K562 (cell line): ENCODE measurements around the gene JUNB. TPM values are rescaled to one million over a fixed set of nuclear protein-coding genes. Genes with fewer than 3 reads are reported as not detected.

ENCODE experiments used
- ARID4B ChIP-seq: sonication (generic); formaldehyde crosslinking; IDR thresholded peaks from 2 replicates; pipeline ENCODE4 v1.8.0; 2022; ENCODE audit warnings: mild to moderate bottlenecking, missing genetic modification reagents
- CTCF ChIP-seq, 3 experiments: IDR thresholded peaks in 2 of 3; conservative IDR thresholded peaks in 1 of 3; 2 replicates each; pipeline ENCODE4 v1.5.1; 2011 to 2012; ENCODE audit warnings: low read length in 3 of 3, mild to moderate bottlenecking in 3 of 3, control low read depth in 2 of 3, improper control_type of control experiment in 1 of 3, inconsistent platforms in 1 of 3, low read depth in 1 of 3, mixed read lengths in 1 of 3, moderate library complexity in 1 of 3; ENCODE audit not compliant: insufficient read depth in 2 of 3
- CTCFL ChIP-seq: IDR thresholded peaks from 2 replicates; pipeline ENCODE4 v1.6.1; 2011; ENCODE audit warnings: borderline replicate concordance, low read depth, mild to moderate bottlenecking, moderate library complexity, low read length; ENCODE audit not compliant: insufficient read depth, poor library complexity, severe bottlenecking
- DDX20 ChIP-seq: fragments of 450-650 bp; IDR thresholded peaks from 2 replicates; pipeline ENCODE4 v1.6.1; 2016; ENCODE audit warnings: missing genetic modification characterization, low read depth, mild to moderate bottlenecking, missing compliant biosample characterization, moderate library complexity
- E2F6 ChIP-seq, 2 experiments: IDR thresholded peaks; 2 replicates each; pipeline ENCODE4 v1.6.1; 2011; ENCODE audit warnings: borderline replicate concordance in 1 of 2, control low read depth in 1 of 2, low read depth in 1 of 2, low read length in 1 of 2, mild to moderate bottlenecking in 1 of 2, mixed read lengths in 1 of 2, moderate library complexity in 1 of 2; ENCODE audit not compliant: insufficient read depth in 1 of 2, insufficient read length in 1 of 2, poor library complexity in 1 of 2, severe bottlenecking in 1 of 2; ENCODE audit errors: extremely low read depth in 1 of 2
- MEIS2 ChIP-seq: fragments of 450-650 bp; IDR thresholded peaks from 2 replicates; pipeline ENCODE4 v1.6.1; 2014; ENCODE audit warnings: mild to moderate bottlenecking; ENCODE audit not compliant: partially characterized antibody
- POLR3G ChIP-seq: IDR thresholded peaks from 2 replicates; pipeline ENCODE4 v1.6.1; 2011; ENCODE audit not compliant: insufficient read length, insufficient replicate concordance; ENCODE audit errors: extremely low read depth
- SETDB1 ChIP-seq: IDR thresholded peaks from one replicate; pipeline ENCODE4 v1.6.1; 2012; ENCODE audit warnings: low read length, control low read depth, inconsistent platforms
- SNAPC5 ChIP-seq: fragments of 250-450 bp; sonication (Bioruptor Pico); IDR thresholded peaks from 2 replicates; pipeline ENCODE4 v1.8.0; 2021; ENCODE audit warnings: moderate library complexity, mild to moderate bottlenecking, inconsistent platforms
- TAF15 ChIP-seq: fragments of 200-400 bp; formaldehyde crosslinking; IDR thresholded peaks from 2 replicates; pipeline ENCODE4 v1.6.1; 2017; ENCODE audit warnings: mild to moderate bottlenecking, low read depth, low read length, moderate library complexity
- ZNF740 ChIP-seq, 3 experiments: fragments of 200-800 bp in 1 of 3; sonication (Bioruptor generic) in 1 of 3; sonication (generic) in 1 of 3; formaldehyde crosslinking in 1 of 3; IDR thresholded peaks; 2 replicates each; pipeline versions ENCODE4 v1.6.1 to v1.8.0; 2016 to 2022; ENCODE audit warnings: mild to moderate bottlenecking in 2 of 3, missing compliant biosample characterization in 2 of 3, missing genetic modification characterization in 2 of 3, missing genetic modification reagents in 1 of 3
- ZNF785 ChIP-seq: fragments of 250-450 bp; sonication (Bioruptor Pico); IDR thresholded peaks from 2 replicates; pipeline ENCODE4 v1.4.0; 2020; ENCODE audit warnings: mild to moderate bottlenecking
- ZNF830 ChIP-seq: fragments of 250-450 bp; sonication (Bioruptor Pico); IDR thresholded peaks from 2 replicates; pipeline ENCODE4 v1.5.0; 2021; ENCODE audit warnings: mild to moderate bottlenecking
- ZZZ3 ChIP-seq: fragments of 450-650 bp; IDR thresholded peaks from 2 replicates; pipeline ENCODE4 v1.6.1; 2016; ENCODE audit warnings: antibody characterized with exemption, mild to moderate bottlenecking, moderate library complexity
- polyA plus RNA-seq, 8 experiments: library from polyadenylated mRNA; depleted of rRNA in 4 of 8; stranded (reverse) in 5 of 8; unstranded in 3 of 8; fragments of >200 nt; fragmentation: Nextera tagmentation in 2 of 8; fragmentation: Illumina TruSeq in 1 of 8; extraction: Ambion mirVana in 2 of 8; extraction: Trizol in 1 of 8; gene quantifications; 2 replicates each; pipeline versions ENCODE4 v1.2.1 to v1.2.3, GENCODE V29; 2011 to 2014; ENCODE audit warnings: inconsistent platforms in 1 of 8, missing spikeins in 1 of 8
- total RNA-seq, 7 experiments: library from RNA; depleted of rRNA in 6 of 7; stranded (reverse); fragments of >200 nt in 6 of 7; fragmentation: Illumina TruSeq in 2 of 7; extraction: Trizol in 2 of 7; gene quantifications; 2 replicates each; pipeline versions ENCODE4 v1.2.1 to v1.2.3, GENCODE V29; 2011 to 2021; ENCODE audit warnings: low replicate concordance in 1 of 7

The JUNB gene
- total and polyA plus RNA-seq, 9 of the 15 experiments (the other 6 are each of a cell fraction or from before 2014, with no cell fraction given) = 0.23 to 88.1 (median 13.1) TPM

GRCh38 chr19:12838182-12838885, 47.0 kb downstream of the JUNB start, which contains the start of gene MAST1 (continued):
- TF ChIP-seq ARID4B (CRISPR knock-in tag) (0 out of 2 replicates have a peak, but pooled peaks have one; percentile 51), SNAPC5 (CRISPR knock-in tag) (no peak), E2F6 (IDR thresholded peaks at IDR 0.05; ENCODE audit: borderline replicate concordance in 1 of 2, extremely low read depth in 1 of 2, insufficient read depth in 1 of 2, insufficient read length in 1 of 2, low read depth in 1 of 2, low read length in 1 of 2, poor library complexity in 1 of 2, severe bottlenecking in 1 of 2) (peak in 1 of 2 experiments; percentile 47), POLR3G (no peak), CTCF (IDR thresholded peaks at IDR 0.05 in 2 of 3, conservative IDR thresholded peaks at IDR 0.05 in 1 of 3; ENCODE audit: insufficient read depth in 2 of 3, low read depth in 1 of 3, low read length in 3 of 3) (peak; percentile 30 to 77 (median 66); a peak in 5 of 6 replicates), CTCFL (peak; percentile 83), ZNF830 (no peak), ZZZ3 (no peak), TAF15 (no peak), SETDB1 (no peak), ZNF785 (CRISPR knock-in tag) (no peak), MEIS2 (peak; percentile 1), DDX20 (tag) (no peak), ZNF740 (CRISPR knock-in tag; IDR thresholded peaks at IDR 0.05) (no peak), ZNF740 (tag; IDR thresholded peaks at IDR 0.05) (0 out of 4 replicates have a peak, but pooled peaks of 1 of the 2 experiments have one; percentile 30)
